Activated B cell treated with CpG ODN at 0.5 μM for 24 hours (primary cell): ENCODE results near the gene ANKRD61. TPM values are rescaled to one million over a fixed set of nuclear protein-coding genes. Genes with fewer than 3 reads are reported as not detected.
A peak's percentile ranks its signal among the peaks of the same experiment; 100 is the strongest.
"Not testable (repeated sequence)": the region's sequence is repeated elsewhere in the genome, so short reads cannot be mapped to it uniquely, and the experiment has no call there.

Source experiments
- ATAC-seq: fragments of 200-7000 bp; cut with Tn5 transposase; one replicate; pipeline ENCODE4 v1.10.0; 2021; ENCODE audit warnings: low read depth, mild to moderate bottlenecking, moderate library complexity
- CTCF ChIA-PET: fragments of 350-600 bp; sonication (Branson Sonifier 250); formaldehyde crosslinking; loops from one replicate; lab custom pipeline; 2021; ENCODE audit warnings: antibody characterized with exemption; lab: Charles Lee
- POLR2A ChIA-PET: fragments of 350-600 bp; sonication (Branson Sonifier 250); formaldehyde crosslinking; loops from one replicate; lab custom pipeline; 2021; ENCODE audit warnings: antibody characterized with exemption; lab: Charles Lee
- DNase-seq: peaks from one replicate; pipeline ENCODE4 v3.0.0; 2022
- H3K27ac Mint-ChIP-seq: one replicate; pipeline ENCODE4 v1.8.0; 2020; ENCODE audit warnings: mixed read lengths
- H3K27me3 Mint-ChIP-seq: one replicate; pipeline ENCODE4 v1.8.0; 2021; ENCODE audit warnings: mixed read lengths
- H3K36me3 Mint-ChIP-seq: one replicate; pipeline ENCODE4 v1.8.0; 2021; ENCODE audit warnings: low read depth, mixed read lengths
- H3K4me1 Mint-ChIP-seq: one replicate; pipeline ENCODE4 v1.8.0; 2021; ENCODE audit warnings: mixed read lengths
- H3K4me3 Mint-ChIP-seq: one replicate; pipeline ENCODE4 v1.8.0; 2020; ENCODE audit warnings: mild to moderate bottlenecking, mixed read lengths
- H3K9me3 Mint-ChIP-seq: one replicate; pipeline ENCODE4 v1.8.0; 2020; ENCODE audit warnings: mixed read lengths
- intact Hi-C: fragments of 100-400 bp; cut with micrococcal nuclease; formaldehyde crosslinking; loops from one replicate; pipeline ENCODE4 v1.15.1; 2024
- total RNA-seq: library from RNA; stranded (reverse); gene quantifications from 2 replicates; pipeline ENCODE4 v1.2.3, GENCODE V29; 2022
- TF ChIP-seq, protein P1 (sequence below): fragments of 200-600 bp; IDR thresholded peaks from one replicate; pipeline ENCODE4 v1.8.0; 2022; ENCODE audit warnings: antibody characterized with exemption, mild to moderate bottlenecking

ANKRD61 gene
- total RNA-seq, 1 donor from 2014 or later: not detected

DNA sequence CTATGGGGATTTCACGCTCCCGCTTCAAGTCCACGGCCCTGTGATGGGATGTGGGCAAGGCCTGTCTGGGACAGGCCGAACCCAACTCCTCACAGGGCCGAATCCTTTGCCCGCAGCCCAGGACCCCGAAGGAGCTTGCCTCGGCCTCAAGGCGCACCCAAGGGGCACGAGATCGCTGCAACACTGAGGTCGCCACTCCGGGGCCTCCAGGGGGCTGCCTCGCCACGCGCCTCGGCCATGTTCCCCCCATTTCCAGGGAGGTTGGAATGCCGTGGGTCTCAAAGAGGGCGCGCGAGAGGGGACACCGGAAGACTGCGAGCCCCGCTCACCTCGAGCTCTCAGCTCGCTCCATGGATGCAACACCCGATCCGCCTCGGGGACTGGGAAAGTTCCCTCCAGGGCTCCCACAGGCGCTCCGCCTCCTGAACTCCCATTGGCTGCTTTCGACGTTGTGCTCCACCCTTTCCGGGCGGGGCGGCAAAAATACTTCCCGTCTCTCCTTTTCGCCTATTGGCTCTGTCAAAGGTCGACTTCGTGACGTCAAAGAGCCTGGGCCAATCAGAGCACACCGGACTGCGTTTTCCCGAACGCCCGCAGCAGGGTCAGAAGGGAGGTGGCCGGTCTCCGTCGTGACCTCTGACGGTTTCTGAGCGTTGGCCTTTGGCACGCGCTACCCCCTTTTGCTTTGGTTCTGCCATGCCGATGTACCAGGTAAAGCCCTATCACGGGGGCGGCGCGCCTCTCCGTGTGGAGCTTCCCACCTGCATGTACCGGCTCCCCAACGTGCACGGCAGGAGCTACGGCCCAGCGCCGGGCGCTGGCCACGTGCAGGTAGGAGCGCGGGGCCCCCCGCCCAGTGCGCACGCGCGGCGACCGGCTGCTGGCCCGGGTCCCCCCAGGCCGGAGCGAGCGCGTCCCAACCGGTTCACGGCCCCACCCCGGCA, 22.2 kb upstream of the ANKRD61 start, which contains the start of the genes AIMP2 and PMS2:
TSS of gene AIMP2 (plus strand) at position 605 of the 944 bp plus-strand sequence. CDS start at position 697, 92 bp downstream.
TSS of gene PMS2 (minus strand) at position 382 of the 944 bp plus-strand sequence. CDS start at position 352, 30 bp downstream.
- H3K9me3 Mint-ChIP-seq: no peaks in the 10 kb centered on the region
- peaks cover 34% of the 10 kb centered on the region for H3K4me1 Mint-ChIP-seq
- intact Hi-C loops: loop anchor here (1.0 kb wide), 1 partner anchor 17 kb away; no protein-coding TSS in a partner anchor
- H3K4me3 Mint-ChIP-seq: peak within 1 kb of the TSS; percentile 92
- H3K27me3 Mint-ChIP-seq: no peaks in the 10 kb centered on the region
- TF ChIP-seq, protein P1, sequence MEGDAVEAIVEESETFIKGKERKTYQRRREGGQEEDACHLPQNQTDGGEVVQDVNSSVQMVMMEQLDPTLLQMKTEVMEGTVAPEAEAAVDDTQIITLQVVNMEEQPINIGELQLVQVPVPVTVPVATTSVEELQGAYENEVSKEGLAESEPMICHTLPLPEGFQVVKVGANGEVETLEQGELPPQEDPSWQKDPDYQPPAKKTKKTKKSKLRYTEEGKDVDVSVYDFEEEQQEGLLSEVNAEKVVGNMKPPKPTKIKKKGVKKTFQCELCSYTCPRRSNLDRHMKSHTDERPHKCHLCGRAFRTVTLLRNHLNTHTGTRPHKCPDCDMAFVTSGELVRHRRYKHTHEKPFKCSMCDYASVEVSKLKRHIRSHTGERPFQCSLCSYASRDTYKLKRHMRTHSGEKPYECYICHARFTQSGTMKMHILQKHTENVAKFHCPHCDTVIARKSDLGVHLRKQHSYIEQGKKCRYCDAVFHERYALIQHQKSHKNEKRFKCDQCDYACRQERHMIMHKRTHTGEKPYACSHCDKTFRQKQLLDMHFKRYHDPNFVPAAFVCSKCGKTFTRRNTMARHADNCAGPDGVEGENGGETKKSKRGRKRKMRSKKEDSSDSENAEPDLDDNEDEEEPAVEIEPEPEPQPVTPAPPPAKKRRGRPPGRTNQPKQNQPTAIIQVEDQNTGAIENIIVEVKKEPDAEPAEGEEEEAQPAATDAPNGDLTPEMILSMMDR: no peak
- peak within 1 kb of the TSS; percentile 94 for H3K27ac Mint-ChIP-seq
- CTCF ChIA-PET: interaction anchor here (1.0 to 1.7 kb wide), 4 partner anchors 11 to 341 kb away, joined by 3 to 9 read pairs (median 5); no protein-coding TSS in a partner anchor
- ATAC-seq: peak; percentile 88
- DNase-seq: peak; percentile 93
- H3K36me3 Mint-ChIP-seq: peaks cover 26% of the 10 kb centered on the region
- POLR2A ChIA-PET: interaction anchor here (0.6 to 2.3 kb wide), 9 partner anchors 16 to 474 kb away, joined by 3 to 12 read pairs (median 4); partner anchors contain the start of gene DAGLB

DNA sequence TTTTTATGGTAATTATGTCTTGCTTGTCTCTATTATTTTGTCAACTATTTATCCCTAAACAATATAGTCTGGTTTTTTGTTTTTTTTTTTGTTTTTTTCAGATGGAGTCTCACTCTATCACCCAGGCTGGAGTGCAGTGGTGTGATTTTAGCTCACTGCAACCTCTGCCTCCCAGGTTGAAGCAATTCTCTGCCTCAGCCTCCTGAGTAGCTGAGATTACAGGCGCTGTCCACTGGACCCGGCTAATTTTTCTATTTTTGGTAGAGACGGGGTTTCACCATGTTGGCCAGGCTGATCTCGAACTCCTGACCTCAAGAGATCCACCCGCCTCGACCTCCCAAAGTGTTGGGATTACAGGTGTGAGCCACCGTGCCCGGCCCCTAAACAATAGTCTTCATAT, 20.8 kb upstream of the ANKRD61 start:
- CTCF ChIA-PET, H3K9me3 Mint-ChIP-seq, intact Hi-C loops, POLR2A ChIA-PET, DNase-seq, ATAC-seq, H3K27me3 Mint-ChIP-seq: not testable (repeated sequence)
- peaks cover 34% of the 10 kb centered on the region for H3K4me1 Mint-ChIP-seq
- H3K36me3 Mint-ChIP-seq: peaks cover 29% of the 10 kb centered on the region
- H3K4me3 Mint-ChIP-seq: peak overlapping the region; percentile 92
- H3K27ac Mint-ChIP-seq: peak overlapping the region; percentile 22

DNA sequence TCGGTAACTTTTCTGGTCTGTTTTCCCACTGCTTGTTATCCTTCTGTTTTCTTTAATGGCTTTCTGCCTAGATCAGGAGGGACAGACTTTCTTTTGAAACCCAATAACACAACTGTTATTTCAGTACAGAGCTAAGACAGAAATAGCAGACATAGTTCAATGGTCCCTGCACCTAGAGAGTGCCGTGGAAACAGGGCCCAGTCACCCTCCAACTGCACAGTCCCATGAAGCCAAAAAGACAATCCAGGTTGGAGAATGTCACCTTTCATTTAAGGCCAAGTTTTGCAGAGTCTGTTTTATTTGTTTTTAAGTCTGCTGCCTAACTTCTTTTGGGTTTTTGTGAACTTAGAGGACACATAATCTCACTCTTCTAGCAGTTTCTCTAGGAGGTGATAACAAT, 19.6 kb upstream of the ANKRD61 start:
- H3K4me3 Mint-ChIP-seq: no peak overlapping the region

DNA sequence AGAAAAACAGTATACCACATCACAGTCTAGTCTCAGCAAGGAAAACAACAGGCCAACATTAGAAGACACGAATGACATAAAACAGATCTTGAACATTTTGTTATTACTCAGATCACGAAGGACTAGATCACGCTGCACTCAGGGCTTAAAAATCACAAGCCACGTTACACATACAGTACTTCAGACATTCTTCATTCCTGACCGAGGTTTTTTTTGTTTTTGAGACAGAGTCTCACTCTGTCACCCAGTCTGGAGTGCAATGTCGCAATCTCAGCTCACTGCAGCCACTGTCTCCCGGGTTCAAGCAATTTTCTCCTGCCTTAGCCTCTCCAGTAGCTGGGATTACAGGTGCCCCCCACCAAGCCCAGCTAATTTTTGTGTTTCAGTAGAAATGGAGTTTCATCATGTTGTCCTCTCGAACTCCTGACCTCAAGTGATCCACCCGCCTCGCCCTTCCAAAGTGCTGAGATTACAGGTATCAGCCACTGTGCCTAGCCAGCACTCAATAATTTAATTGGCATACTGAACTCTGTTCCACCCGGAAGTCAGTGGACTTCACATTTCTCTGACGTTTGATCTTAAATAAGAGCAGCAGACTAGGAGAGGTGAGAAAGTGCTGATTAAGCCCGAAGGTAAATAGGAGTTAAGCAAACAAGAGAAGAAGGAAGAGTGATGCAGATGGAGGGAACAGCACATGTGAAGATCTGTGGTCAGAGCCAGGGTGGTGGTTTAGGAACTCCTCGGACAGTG, 18.6 kb upstream of the ANKRD61 start:
- TF ChIP-seq, protein P1: no peak
- ChIA-PET POLR2A (no interaction called here), CTCF (no interaction called here)
- Mint-ChIP-seq H3K36me3 (peaks cover 45% of the 10 kb centered on the region), H3K27me3 (no peaks in the 10 kb centered on the region), H3K9me3 (no peaks in the 10 kb centered on the region), H3K4me3 (no peak overlapping the region), H3K4me1 (peaks cover 32% of the 10 kb centered on the region), H3K27ac (no peak overlapping the region)
- no peak for DNase-seq
- no peak for ATAC-seq
- intact Hi-C loops: no loop called here

More for the DNA sequence above, 19.6 kb upstream of the ANKRD61 start:
- ATAC-seq (no peak), DNase-seq (no peak)
- Mint-ChIP-seq H3K9me3 (no peaks in the 10 kb centered on the region), H3K4me1 (peaks cover 37% of the 10 kb centered on the region), H3K27ac (no peak overlapping the region), H3K36me3 (peaks cover 36% of the 10 kb centered on the region), H3K27me3 (no peaks in the 10 kb centered on the region)
- intact Hi-C loops: no loop called here
- ChIA-PET CTCF (no interaction called here), POLR2A (interaction anchor here (0.6 kb wide), 1 partner anchor 339 kb away, joined by 4 read pairs; no protein-coding TSS in a partner anchor)
- TF ChIP-seq, protein P1: no peak

DNA sequence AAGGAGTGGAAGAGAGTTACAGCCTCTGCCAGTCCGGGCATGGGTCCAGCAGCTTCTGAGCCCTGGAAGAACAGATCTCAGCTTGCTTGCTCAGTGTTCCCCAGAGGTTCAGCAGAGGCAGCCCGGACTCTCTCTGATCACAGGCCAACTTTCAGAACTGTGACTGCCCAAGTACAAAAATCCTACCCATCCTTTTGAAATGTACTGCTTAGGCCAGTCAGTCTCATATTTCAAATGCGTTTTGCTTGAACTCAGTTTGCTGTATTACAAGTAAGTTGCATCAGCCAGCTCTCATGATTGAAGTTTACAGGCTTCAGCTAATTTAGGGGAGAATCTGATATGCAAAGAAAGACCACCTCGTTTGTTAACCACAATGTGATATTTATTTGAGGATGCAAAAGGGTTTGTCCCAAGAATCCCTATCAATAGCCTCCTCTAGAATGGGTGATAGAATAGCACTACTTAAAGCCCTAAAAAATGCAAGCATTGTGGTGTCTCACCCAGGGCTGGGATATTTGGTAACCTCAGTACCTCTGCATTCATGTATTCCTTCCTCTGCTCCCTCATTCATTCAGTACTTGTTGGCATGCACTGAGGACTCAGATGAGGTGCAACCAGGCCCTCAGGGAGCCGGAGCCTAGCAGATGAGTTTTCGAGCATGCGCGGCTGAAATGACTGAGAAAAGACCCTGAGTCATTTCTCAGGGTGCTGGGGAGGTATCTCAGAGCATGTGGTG, 15.1 kb upstream of the ANKRD61 start:
- POLR2A ChIA-PET: no interaction called here
- ATAC-seq: no peak

More for the DNA sequence above, 15.1 kb upstream of the ANKRD61 start:
- Mint-ChIP-seq H3K27ac (peak overlapping the region; percentile 46), H3K36me3 (peaks cover 67% of the 10 kb centered on the region), H3K4me3 (no peak overlapping the region), H3K4me1 (peaks cover 15% of the 10 kb centered on the region), H3K27me3 (no peaks in the 10 kb centered on the region), H3K9me3 (no peaks in the 10 kb centered on the region)
- intact Hi-C loops: no loop called here
- DNase-seq: no peak
- CTCF ChIA-PET: no interaction called here
- TF ChIP-seq, protein P1: no peak
